Gastroesophageal sphincter (tissue), 4 donors: ENCODE results near the gene SINHCAF. TPM values are rescaled to one million over a fixed set of nuclear protein-coding genes. Genes with fewer than 3 reads are reported as not detected.

Source experiments
- ATAC-seq: fragments of 150-250 bp; one replicate; pipeline ENCODE4 v1.9.1; 2016; ENCODE audit warnings: mild to moderate bottlenecking, moderate library complexity
- H3K27ac ChIP-seq, 4 donors: fragments of 200-600 bp; sonication (generic) in 3 of 4; 1 replicate in 3 of 4; 2 replicates in 1 of 4; pipeline ENCODE4 v1.5.1; 2016 to 2019
- H3K27me3 ChIP-seq: fragments of 200-600 bp; sonication (generic); one replicate; pipeline ENCODE4 v1.5.1; 2019
- H3K36me3 ChIP-seq, 2 donors: fragments of 200-600 bp; sonication (generic); one replicate each; pipeline ENCODE4 v1.5.1; 2019; ENCODE audit warnings: control low read depth in 1 of 2
- H3K4me1 ChIP-seq, 3 donors: fragments of 200-600 bp; sonication (generic); 1 replicate in 2 of 3; 2 replicates in 1 of 3; pipeline ENCODE4 v1.5.1; 2016 to 2019; ENCODE audit warnings: control low read depth in 2 of 3
- H3K4me3 ChIP-seq, 2 donors: fragments of 200-600 bp; sonication (generic); one replicate each; pipeline ENCODE4 v1.5.1; 2019; ENCODE audit warnings: mild to moderate bottlenecking in 1 of 2, moderate library complexity in 1 of 2
- H3K9me3 ChIP-seq, 3 donors: fragments of 200-600 bp; sonication (generic); one replicate each; pipeline ENCODE4 v1.5.1; 2017 to 2019; ENCODE audit warnings: control low read depth in 2 of 3
- CTCF ChIP-seq, 4 experiments: fragments of 200-600 bp in 2 of 4; fragments of 450-650 bp in 2 of 4; sonication (generic) in 1 of 4; IDR thresholded peaks; one replicate each; pipeline ENCODE4 v1.5.1; 2017 to 2019; ENCODE audit warnings: antibody characterized with exemption in 4 of 4, mild to moderate bottlenecking in 2 of 4, moderate library complexity in 2 of 4
- EP300 ChIP-seq: sonication (generic); formaldehyde crosslinking; IDR thresholded peaks from one replicate; pipeline ENCODE4 v1.6.1; 2017; ENCODE audit warnings: antibody characterized with exemption, mild to moderate bottlenecking
- POLR2A ChIP-seq, 2 donors: fragments of 450-650 bp; IDR thresholded peaks; one replicate each; pipeline ENCODE4 v1.6.1; 2017; ENCODE audit warnings: antibody characterized with exemption in 2 of 2, mild to moderate bottlenecking in 2 of 2, moderate library complexity in 1 of 2
- POLR2AphosphoS5 ChIP-seq: sonication (generic); formaldehyde crosslinking; IDR thresholded peaks from one replicate; pipeline ENCODE4 v1.6.1; 2017; ENCODE audit warnings: antibody characterized with exemption
- WGBS, 2 donors: methylation state at CpG; one replicate each; pipeline ENCODE4 v1.1.5; 2018; ENCODE audit warnings: low coverage in 1 of 2; 5-methylcytosine and 5-hydroxymethylcytosine counted together
- total RNA-seq, 4 donors: library from RNA; depleted of rRNA; stranded (reverse); fragments of >200 nt; gene quantifications; one replicate each; pipeline ENCODE4 v1.1.0, GENCODE V29; 2016

Gene SINHCAF
- total RNA-seq, 4 donors from 2014 or later = 21.7 to 67.8 (median 25.8) TPM

GRCh38 chr12:31353750-31354708 lies 28.1 kb upstream of the SINHCAF start:
- no peaks in the 10 kb centered on the region for H3K4me1 ChIP-seq
- TF ChIP-seq CTCF (IDR thresholded peaks at IDR 0.05) (no peak), POLR2A (IDR thresholded peaks at IDR 0.05) (no peak), POLR2AphosphoS5 (no peak), EP300 (no peak)
- H3K4me3 ChIP-seq = no peak overlapping the region
- H3K27ac ChIP-seq = no peak overlapping the region
- H3K36me3 ChIP-seq = no peaks in the 10 kb centered on the region
- H3K27me3 ChIP-seq = no peaks in the 10 kb centered on the region
- no peaks in the 10 kb centered on the region for H3K9me3 ChIP-seq
- ATAC-seq = no peak
- 58 to 59% methylated on average over 11 to 12 of the region's 12 CpGs for WGBS, 2 donors

- WGBS, 2 donors = 18 to 28% methylated on average over 9 of the region's 9 CpGs
- TF ChIP-seq POLR2A (IDR thresholded peaks at IDR 0.05) (no peak), EP300 (no peak), POLR2AphosphoS5 (no peak), CTCF (IDR thresholded peaks at IDR 0.05) (no peak)
- Histone ChIP-seq H3K4me1 (peaks cover 0 to 3% (median 0%) of the 10 kb centered on the region in 3 donors), H3K9me3 (no peaks in the 10 kb centered on the region), H3K4me3 (no peak overlapping the region), H3K27me3 (no peaks in the 10 kb centered on the region), H3K27ac (no peak overlapping the region), H3K36me3 (no peaks in the 10 kb centered on the region)
- no peak for ATAC-seq
Observed at GRCh38 chr12:31346267-31346666, 20.3 kb upstream of the SINHCAF start.

GRCh38 chr12:31343139-31343538 lies 17.2 kb upstream of the SINHCAF start:
- TF ChIP-seq CTCF (IDR thresholded peaks at IDR 0.05) (no peak), POLR2A (IDR thresholded peaks at IDR 0.05) (no peak), EP300 (no peak)
- WGBS, 2 donors = 78 to 85% methylated on average over 5 of the region's 8 CpGs
- Histone ChIP-seq H3K36me3 (no peaks in the 10 kb centered on the region), H3K9me3 (no peaks in the 10 kb centered on the region), H3K27ac (no peak overlapping the region), H3K4me1 (peaks cover 0 to 3% (median 0%) of the 10 kb centered on the region in 3 donors), H3K27me3 (no peaks in the 10 kb centered on the region), H3K4me3 (no peak overlapping the region)
- ATAC-seq = no peak

- WGBS, 2 donors = 82 to 100% methylated on average over 1 of the region's 1 CpG
- H3K36me3 ChIP-seq = no peaks in the 10 kb centered on the region
- ATAC-seq = no peak
Observed at GRCh38 chr12:31342286-31342685, 16.3 kb upstream of the SINHCAF start.

GRCh38 chr12:31339831-31340622 lies 14.1 kb upstream of the SINHCAF start:
- H3K9me3 ChIP-seq = no peaks in the 10 kb centered on the region
- no peaks in the 10 kb centered on the region for H3K36me3 ChIP-seq
- ATAC-seq = no peak
- no peaks in the 10 kb centered on the region for H3K27me3 ChIP-seq
- no peak overlapping the region for H3K27ac ChIP-seq
- TF ChIP-seq EP300 (no peak), CTCF (IDR thresholded peaks at IDR 0.05) (no peak), POLR2AphosphoS5 (no peak), POLR2A (IDR thresholded peaks at IDR 0.05) (no peak)
- H3K4me1 ChIP-seq = no peaks in the 10 kb centered on the region
- no peak overlapping the region for H3K4me3 ChIP-seq
- WGBS, 2 donors = 80% methylated on average over 5 to 9 of the region's 10 CpGs

More at GRCh38 chr12:31342286-31342685, 16.3 kb upstream of the SINHCAF start:
- H3K4me1 ChIP-seq = peaks cover 0 to 3% (median 0%) of the 10 kb centered on the region in 3 donors
- TF ChIP-seq EP300 (no peak), POLR2A (IDR thresholded peaks at IDR 0.05) (no peak)
- no peak overlapping the region for H3K4me3 ChIP-seq
- no peaks in the 10 kb centered on the region for H3K9me3 ChIP-seq
- H3K27ac ChIP-seq = no peak overlapping the region
- no peaks in the 10 kb centered on the region for H3K27me3 ChIP-seq
